OCI-LY1 (cell line): ENCODE results near the gene KLHDC10.

Experiments
- EZH2 ChIP-seq: fragments of 200-600 bp; sonication (generic), shearing (Covaris generic); IDR thresholded peaks from 2 replicates; pipeline ENCODE4 v1.8.0; 2017; ENCODE audit warnings: borderline replicate concordance, mixed run types, mild to moderate bottlenecking, antibody characterized with exemption, low read length, moderate library complexity, mixed read lengths
- TF ChIP-seq, protein P1 (sequence below): fragments of 200-600 bp; sonication (generic), shearing (Covaris generic); IDR thresholded peaks from 2 replicates; pipeline ENCODE4 v1.5.1; 2017; ENCODE audit warnings: mild to moderate bottlenecking, antibody characterized with exemption, low read length, moderate library complexity, mixed read lengths

DNA sequence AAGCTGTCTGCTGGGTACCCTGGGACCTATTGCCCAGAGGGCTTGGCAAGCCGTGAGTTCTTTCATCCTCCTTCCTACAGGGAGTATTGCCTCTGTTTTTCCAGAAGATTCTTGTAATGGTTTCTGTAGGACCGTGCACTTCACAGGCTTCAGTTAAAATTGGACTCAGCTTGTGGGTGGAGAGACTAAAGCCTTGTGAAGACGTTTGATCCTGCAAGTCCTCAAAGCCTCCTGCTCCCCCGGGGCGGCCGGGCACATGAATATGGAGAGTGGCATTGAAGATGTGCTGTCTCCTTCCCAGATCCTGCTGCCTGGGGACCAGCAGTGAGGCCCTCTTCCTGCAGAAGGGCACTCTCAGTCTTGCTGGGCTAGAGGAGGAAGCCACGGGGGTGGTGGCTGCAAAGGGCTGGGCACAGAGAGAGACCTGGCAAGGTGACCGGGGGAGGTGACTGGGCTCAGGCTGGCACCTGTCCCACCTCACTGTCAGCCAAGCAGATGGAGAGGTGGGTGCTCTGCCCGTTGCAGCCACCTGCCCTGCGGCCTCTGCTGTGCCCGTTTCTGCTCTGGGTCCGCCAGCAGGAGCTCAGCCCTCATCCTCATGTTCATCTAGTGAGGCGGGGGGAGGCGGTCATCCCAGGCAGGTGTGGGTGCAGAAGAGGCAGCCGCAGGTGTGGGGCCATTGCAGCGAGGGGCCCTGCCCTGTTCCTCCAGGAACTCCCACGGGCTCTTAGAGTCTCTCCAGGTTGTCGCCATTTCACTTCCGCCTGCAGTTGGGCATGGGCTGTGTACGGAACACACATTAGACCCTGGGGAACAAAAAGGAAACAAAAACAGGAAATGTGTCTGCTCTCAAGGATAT lies 79.2 kb downstream of the KLHDC10 start:
- TF ChIP-seq, protein P1, sequence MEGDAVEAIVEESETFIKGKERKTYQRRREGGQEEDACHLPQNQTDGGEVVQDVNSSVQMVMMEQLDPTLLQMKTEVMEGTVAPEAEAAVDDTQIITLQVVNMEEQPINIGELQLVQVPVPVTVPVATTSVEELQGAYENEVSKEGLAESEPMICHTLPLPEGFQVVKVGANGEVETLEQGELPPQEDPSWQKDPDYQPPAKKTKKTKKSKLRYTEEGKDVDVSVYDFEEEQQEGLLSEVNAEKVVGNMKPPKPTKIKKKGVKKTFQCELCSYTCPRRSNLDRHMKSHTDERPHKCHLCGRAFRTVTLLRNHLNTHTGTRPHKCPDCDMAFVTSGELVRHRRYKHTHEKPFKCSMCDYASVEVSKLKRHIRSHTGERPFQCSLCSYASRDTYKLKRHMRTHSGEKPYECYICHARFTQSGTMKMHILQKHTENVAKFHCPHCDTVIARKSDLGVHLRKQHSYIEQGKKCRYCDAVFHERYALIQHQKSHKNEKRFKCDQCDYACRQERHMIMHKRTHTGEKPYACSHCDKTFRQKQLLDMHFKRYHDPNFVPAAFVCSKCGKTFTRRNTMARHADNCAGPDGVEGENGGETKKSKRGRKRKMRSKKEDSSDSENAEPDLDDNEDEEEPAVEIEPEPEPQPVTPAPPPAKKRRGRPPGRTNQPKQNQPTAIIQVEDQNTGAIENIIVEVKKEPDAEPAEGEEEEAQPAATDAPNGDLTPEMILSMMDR = no peak
- no peak for TF ChIP-seq EZH2
